Tibial nerve (tissue), 4 donors: ENCODE data around the gene GIT1. TPM values are rescaled to one million over a fixed set of nuclear protein-coding genes. Genes with fewer than 3 reads are reported as not detected.

Experiments
- DNase-seq, 2 donors: peaks; one replicate each; pipeline ENCODE4 v3.0.0-alpha.2; 2019; ENCODE audit warnings: low spot score in 2 of 2
- H3K27ac ChIP-seq, 4 donors: fragments of 200-600 bp; sonication (generic) in 3 of 4; one replicate each; pipeline ENCODE4 v1.5.1; 2017 to 2019; ENCODE audit warnings: mild to moderate bottlenecking in 1 of 4
- H3K27me3 ChIP-seq, 2 donors: fragments of 200-600 bp; sonication (generic) in 1 of 2; one replicate each; pipeline versions ENCODE4 v1.5.1 to v1.6.0; 2017 to 2019
- H3K36me3 ChIP-seq, 3 donors: fragments of 200-600 bp; sonication (generic); one replicate each; pipeline ENCODE4 v1.5.1; 2018 to 2019
- H3K4me1 ChIP-seq, 4 donors: fragments of 200-600 bp; sonication (generic) in 3 of 4; one replicate each; pipeline ENCODE4 v1.5.1; 2017 to 2019
- H3K4me3 ChIP-seq, 4 donors: fragments of 200-600 bp; sonication (generic) in 3 of 4; one replicate each; pipeline ENCODE4 v1.5.1; 2017 to 2019; ENCODE audit warnings: mild to moderate bottlenecking in 1 of 4, moderate library complexity in 1 of 4
- H3K9me3 ChIP-seq, 4 donors: fragments of 200-600 bp; sonication (generic) in 3 of 4; one replicate each; pipeline ENCODE4 v1.5.1; 2017 to 2019
- CTCF ChIP-seq, 5 experiments: fragments of 200-600 bp in 3 of 5; fragments of 450-650 bp in 2 of 5; sonication (generic) in 3 of 5; IDR thresholded peaks; one replicate each; pipeline ENCODE4 v1.5.1; 2016 to 2019; ENCODE audit warnings: antibody characterized with exemption in 5 of 5, mild to moderate bottlenecking in 3 of 5, moderate library complexity in 2 of 5
- EP300 ChIP-seq, 2 donors: sonication (generic); formaldehyde crosslinking; IDR thresholded peaks; one replicate each; pipeline ENCODE4 v1.6.1; 2017; ENCODE audit warnings: antibody characterized with exemption in 2 of 2, mild to moderate bottlenecking in 1 of 2
- POLR2A ChIP-seq, 2 donors: fragments of 450-650 bp; IDR thresholded peaks; one replicate each; pipeline ENCODE4 v1.6.1; 2017; ENCODE audit warnings: antibody characterized with exemption in 2 of 2, mild to moderate bottlenecking in 2 of 2, moderate library complexity in 2 of 2
- WGBS, 2 donors: methylation state at CpG; one replicate each; pipeline ENCODE4 v1.1.5; 2018; 5-methylcytosine and 5-hydroxymethylcytosine counted together
- total RNA-seq, 4 donors: library from RNA; depleted of rRNA; stranded (reverse); fragments of >200 nt; gene quantifications; one replicate each; pipeline ENCODE4 v1.1.0, GENCODE V29; 2016

GIT1 gene
- total RNA-seq, 4 donors from 2014 or later = 51.3 to 100 (median 89.7) TPM

GRCh38 chr17:29544066-29544465 is 45.4 kb downstream of the GIT1 start:
- WGBS, 2 donors = 80 to 83% methylated on average over 4 of the region's 4 CpGs
- peaks cover 0 to 1% (median 0%) of the 10 kb centered on the region in 4 donors for H3K4me1 ChIP-seq
- no peak overlapping the region for H3K27ac ChIP-seq
- TF ChIP-seq CTCF (IDR thresholded peaks at IDR 0.05) (no peak), EP300 (IDR thresholded peaks at IDR 0.05) (no peak), POLR2A (IDR thresholded peaks at IDR 0.05) (no peak)
- H3K4me3 ChIP-seq = no peak overlapping the region
- H3K27me3 ChIP-seq = no peaks in the 10 kb centered on the region
- no peak for DNase-seq
- H3K9me3 ChIP-seq = no peaks in the 10 kb centered on the region
- peaks cover 0 to 60% (median 12%) of the 10 kb centered on the region in 3 donors for H3K36me3 ChIP-seq

GRCh38 chr17:29533976-29534375 is 55.5 kb downstream of the GIT1 start:
- peaks cover 0 to 78% (median 11%) of the 10 kb centered on the region in 3 donors for H3K36me3 ChIP-seq
- WGBS, 2 donors = 91 to 92% methylated on average over 8 of the region's 8 CpGs
- no peak for DNase-seq
- H3K27me3 ChIP-seq = no peaks in the 10 kb centered on the region
- H3K27ac ChIP-seq = no peak overlapping the region
- no peak for TF ChIP-seq CTCF (IDR thresholded peaks at IDR 0.05)
- no peak for TF ChIP-seq POLR2A (IDR thresholded peaks at IDR 0.05)
- TF ChIP-seq EP300 (IDR thresholded peaks at IDR 0.05) = no peak
- H3K4me1 ChIP-seq = no peaks in the 10 kb centered on the region
- no peaks in the 10 kb centered on the region for H3K9me3 ChIP-seq
- H3K4me3 ChIP-seq = no peak overlapping the region

GRCh38 chr17:29526322-29526721 is 63.1 kb downstream of the GIT1 start:
- no peak for TF ChIP-seq EP300 (IDR thresholded peaks at IDR 0.05)
- no peak for TF ChIP-seq CTCF (IDR thresholded peaks at IDR 0.05)
- Histone ChIP-seq H3K27ac (no peak overlapping the region), H3K36me3 (peaks cover 0 to 90% (median 15%) of the 10 kb centered on the region in 3 donors), H3K27me3 (no peaks in the 10 kb centered on the region), H3K9me3 (no peaks in the 10 kb centered on the region), H3K4me3 (no peak overlapping the region), H3K4me1 (no peaks in the 10 kb centered on the region)
- 76 to 81% methylated on average over 3 of the region's 3 CpGs for WGBS, 2 donors
- DNase-seq = no peak

- peaks cover 0 to 91% (median 17%) of the 10 kb centered on the region in 3 donors for H3K36me3 ChIP-seq
- TF ChIP-seq POLR2A (IDR thresholded peaks at IDR 0.05) (no peak), CTCF (IDR thresholded peaks at IDR 0.05) (no peak), EP300 (IDR thresholded peaks at IDR 0.05) (no peak)
- no peak overlapping the region for H3K27ac ChIP-seq
- no peaks in the 10 kb centered on the region for H3K9me3 ChIP-seq
- WGBS, 2 donors = 89 to 92% methylated on average over 3 of the region's 3 CpGs
- no peak for DNase-seq
- H3K4me1 ChIP-seq = no peaks in the 10 kb centered on the region
- H3K4me3 ChIP-seq = no peak overlapping the region
- no peaks in the 10 kb centered on the region for H3K27me3 ChIP-seq
Measured at GRCh38 chr17:29524692-29525091, 64.8 kb downstream of the GIT1 start.

Other genes with a start within 250 kb of the GIT1 start
- gene TAOK1, start 199.3 kb downstream of the GIT1 start, total RNA-seq = 10 to 100 TPM; 63.0 to 86.1 (median 73.7) TPM
- 10 to 100 TPM; 25.7 to 32.7 (median 30.3) TPM for gene ABHD15, start 22.6 kb downstream of the GIT1 start, total RNA-seq
- 100 to 1,000 TPM; 119 to 188 (median 152) TPM for gene TP53I13, start 20.9 kb downstream of the GIT1 start, total RNA-seq
- 10 to 100 TPM; 19.0 to 50.1 (median 26.4) TPM for gene ANKRD13B, start 3.5 kb upstream of the GIT1 start, total RNA-seq
- 100 to 1,000 TPM in 2 of 4 donors, 10 to 100 TPM in 2; 34.5 to 139 (median 83.1) TPM for gene CORO6, start 33.3 kb upstream of the GIT1 start, total RNA-seq